AG09309 (cell line): ENCODE data around the gene DGKG.
A peak's percentile ranks its signal among the peaks of the same experiment; 100 is the strongest.

Experiments
- DNase-seq: peaks from one replicate; pipeline ENCODE4 v3.0.0-alpha.2; 2010; ENCODE audit warnings: low read depth
- H3K4me3 ChIP-seq: 2 replicates; pipeline ENCODE4 v1.5.1; 2011; ENCODE audit warnings: mild to moderate bottlenecking, low read depth, low read length, moderate library complexity; ENCODE audit not compliant: control insufficient read depth
- TF ChIP-seq, protein P1 (sequence below): IDR thresholded peaks from 2 replicates; pipeline ENCODE4 v1.5.1; 2011; ENCODE audit warnings: mild to moderate bottlenecking, low read depth, low read length, inconsistent platforms; ENCODE audit not compliant: insufficient read depth, control insufficient read depth; ENCODE audit errors: missing control alignments

The DGKG gene

DNA sequence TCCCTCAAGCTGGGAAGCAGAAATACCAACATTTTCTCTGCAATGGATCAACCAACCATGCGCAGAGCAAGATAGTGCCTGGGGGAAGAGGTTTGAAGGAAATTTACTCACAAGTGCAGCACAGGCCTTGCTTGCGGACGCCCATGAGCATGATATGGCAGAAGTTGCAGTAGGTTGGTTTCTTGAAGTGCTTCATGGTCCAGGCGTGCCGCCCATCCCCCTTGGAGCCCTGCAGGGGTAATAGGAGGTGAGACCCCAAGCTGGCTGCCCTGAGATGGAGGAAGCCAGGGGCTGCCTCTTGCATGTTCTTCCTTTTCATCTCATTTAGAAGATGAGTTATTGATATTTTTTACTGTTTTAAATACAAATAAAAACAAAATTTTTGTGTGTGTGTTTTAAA lies 86.6 kb downstream of the DGKG start:
- TF ChIP-seq, protein P1, sequence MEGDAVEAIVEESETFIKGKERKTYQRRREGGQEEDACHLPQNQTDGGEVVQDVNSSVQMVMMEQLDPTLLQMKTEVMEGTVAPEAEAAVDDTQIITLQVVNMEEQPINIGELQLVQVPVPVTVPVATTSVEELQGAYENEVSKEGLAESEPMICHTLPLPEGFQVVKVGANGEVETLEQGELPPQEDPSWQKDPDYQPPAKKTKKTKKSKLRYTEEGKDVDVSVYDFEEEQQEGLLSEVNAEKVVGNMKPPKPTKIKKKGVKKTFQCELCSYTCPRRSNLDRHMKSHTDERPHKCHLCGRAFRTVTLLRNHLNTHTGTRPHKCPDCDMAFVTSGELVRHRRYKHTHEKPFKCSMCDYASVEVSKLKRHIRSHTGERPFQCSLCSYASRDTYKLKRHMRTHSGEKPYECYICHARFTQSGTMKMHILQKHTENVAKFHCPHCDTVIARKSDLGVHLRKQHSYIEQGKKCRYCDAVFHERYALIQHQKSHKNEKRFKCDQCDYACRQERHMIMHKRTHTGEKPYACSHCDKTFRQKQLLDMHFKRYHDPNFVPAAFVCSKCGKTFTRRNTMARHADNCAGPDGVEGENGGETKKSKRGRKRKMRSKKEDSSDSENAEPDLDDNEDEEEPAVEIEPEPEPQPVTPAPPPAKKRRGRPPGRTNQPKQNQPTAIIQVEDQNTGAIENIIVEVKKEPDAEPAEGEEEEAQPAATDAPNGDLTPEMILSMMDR = no peak
- DNase-seq = no peak
- no peak overlapping the region for H3K4me3 ChIP-seq

DNA sequence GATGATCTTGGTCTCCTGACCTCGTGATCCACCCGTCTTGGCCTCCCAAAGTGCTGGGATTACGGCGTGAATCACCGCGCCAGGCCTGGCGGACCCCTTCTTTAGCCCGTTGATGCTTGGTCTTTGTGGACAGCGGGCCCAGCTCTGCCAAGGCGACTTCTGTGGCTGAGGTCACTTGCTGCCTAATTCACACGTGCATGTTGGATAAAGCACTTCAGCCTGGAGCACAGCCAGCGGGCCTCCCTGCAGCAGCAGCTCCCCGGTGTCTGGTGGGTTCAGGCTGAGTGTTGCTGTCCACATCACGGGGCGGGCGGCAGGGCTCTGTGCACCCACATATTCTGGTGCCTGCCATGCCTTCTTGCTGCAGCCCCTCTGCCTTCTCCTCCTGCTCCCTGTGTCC lies 88.4 kb downstream of the DGKG start:
- no peak overlapping the region for H3K4me3 ChIP-seq
- TF ChIP-seq, protein P1 = no peak
- DNase-seq = no peak

DNA sequence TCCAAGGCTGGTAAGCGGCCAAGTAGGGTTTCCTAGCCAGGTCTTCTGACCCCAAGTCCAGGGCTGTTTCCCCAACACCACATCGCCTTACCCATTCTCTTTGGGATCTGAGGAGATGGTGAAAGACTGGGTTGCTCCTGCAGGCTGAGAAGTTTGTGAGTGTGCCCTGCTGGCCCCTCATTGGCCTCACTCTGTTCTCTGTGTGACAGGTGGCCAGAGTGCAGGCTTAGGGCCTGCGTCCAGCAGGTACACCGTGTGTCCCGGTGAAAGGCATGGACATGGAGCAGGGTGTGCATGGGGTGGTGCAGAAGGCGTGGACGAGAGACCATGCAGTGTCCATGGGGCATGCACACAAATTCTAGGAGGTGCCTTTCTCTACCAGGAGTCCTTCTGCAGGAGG lies 91.3 kb downstream of the DGKG start:
- DNase-seq = no peak

DNA sequence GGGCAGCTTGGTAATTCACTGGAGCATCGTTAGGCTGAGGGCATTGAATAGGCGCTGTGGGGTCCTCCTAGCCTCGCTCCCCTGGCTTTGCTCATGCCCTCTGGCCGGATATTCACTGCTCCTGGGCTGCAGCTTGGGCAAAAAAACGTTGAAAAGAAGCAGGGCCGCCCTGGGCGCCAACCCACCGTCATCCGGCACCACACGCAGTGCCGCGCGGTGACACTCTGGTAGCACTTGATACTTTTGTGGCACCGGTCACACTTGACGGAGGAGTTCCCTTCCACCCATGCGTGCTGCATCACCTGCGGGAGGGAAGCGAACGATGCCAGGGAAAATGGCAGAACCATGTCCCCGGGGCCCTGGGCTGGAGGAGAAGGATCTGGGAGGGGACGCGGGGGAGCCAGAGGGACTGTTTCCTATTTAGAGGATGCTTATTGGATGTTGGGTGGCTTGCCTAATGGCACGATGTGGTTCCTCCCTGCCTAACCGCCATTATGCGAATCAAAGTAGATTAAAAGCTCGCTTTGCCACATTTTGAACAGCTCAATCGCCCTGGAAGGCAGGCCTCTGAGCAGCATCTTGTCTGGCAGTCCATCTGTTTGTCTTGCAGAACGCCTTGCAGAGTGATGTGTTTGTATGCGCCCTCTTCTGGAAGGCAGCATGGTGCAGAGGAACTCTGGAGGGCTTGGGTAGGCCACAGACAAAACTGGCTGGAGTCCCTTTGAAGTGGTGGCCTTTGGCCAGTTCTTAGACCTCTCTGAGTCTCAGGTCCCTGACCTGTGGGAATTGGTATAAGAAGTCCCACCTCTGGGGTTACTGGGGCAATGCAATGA lies 93.2 kb downstream of the DGKG start:
- DNase-seq = peak; percentile 7
- no peak overlapping the region for H3K4me3 ChIP-seq
- TF ChIP-seq, protein P1 = peak; percentile 61

More for the DNA sequence above, 91.3 kb downstream of the DGKG start:
- no peak overlapping the region for H3K4me3 ChIP-seq
- TF ChIP-seq, protein P1 = no peak

DNA sequence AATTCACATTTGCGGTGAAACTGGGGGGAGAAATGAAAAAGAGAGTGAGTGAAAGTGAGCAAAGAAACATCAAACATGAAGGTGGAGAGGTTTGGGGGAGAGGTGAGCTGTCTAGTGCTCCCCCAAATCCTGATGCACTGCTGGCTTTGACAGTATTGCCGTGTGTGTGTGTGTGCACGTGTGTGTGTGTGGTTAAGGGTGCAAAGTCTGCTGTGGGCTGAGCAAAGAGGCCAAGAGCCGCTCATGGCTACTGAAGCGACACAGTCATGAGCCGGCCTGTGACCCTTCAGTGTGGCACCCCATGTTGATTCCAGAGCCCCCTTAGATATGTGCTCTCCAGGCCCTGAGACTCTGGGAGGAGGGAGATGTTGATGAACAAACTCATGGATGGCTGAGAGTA lies 94.3 kb downstream of the DGKG start:
- DNase-seq = no peak
- TF ChIP-seq, protein P1 = no peak
- H3K4me3 ChIP-seq = no peak overlapping the region

DNA sequence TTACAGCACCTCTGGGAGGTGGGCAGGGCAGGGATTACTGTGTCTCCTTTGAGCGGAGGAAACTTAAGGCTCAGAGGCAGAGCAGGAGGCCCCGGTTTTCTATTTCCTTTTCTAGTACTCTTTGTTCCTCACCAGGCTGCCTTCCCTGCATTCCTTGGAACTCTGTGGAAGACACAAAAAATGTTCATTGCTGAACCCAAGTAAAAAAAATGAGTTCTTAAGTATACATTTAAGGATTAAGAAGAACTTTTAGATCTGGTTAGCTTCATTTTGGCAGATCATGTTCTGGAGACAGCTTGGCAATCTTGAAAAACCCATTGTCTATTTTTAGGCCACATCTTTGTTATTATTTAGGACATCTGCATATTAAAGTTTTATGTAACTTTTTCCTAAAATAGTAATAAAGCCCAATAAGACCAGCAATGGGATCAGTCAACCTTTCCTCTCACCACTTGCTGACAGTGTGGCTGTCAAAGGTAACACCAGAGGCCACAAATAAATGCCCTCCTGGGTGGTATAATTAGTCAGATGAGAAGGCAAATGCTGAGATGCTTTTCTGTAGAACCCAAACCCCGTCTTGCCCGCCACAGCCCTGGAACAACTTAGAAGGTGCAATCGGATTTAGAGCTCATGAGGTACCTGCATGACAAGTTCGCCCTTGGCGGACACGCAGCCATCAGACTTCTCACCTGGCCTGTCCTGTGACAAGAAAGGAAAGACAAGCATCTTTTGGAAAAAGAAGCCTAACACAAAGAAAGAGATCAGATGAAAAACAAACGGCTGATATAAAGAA lies 97.2 kb downstream of the DGKG start:
- no peak overlapping the region for H3K4me3 ChIP-seq
- no peak for DNase-seq
- TF ChIP-seq, protein P1 = no peak
